Left ventricle myocardium inferior (tissue), 1 donor: ENCODE measurements around the gene PRDM2. TPM values are rescaled to one million over a fixed set of nuclear protein-coding genes. Genes with fewer than 3 reads are reported as not detected.
A peak's percentile ranks its signal among the peaks of the same experiment; 100 is the strongest.

Source experiments
- DNase-seq: peaks from one replicate; pipeline ENCODE4 v3.0.0-alpha.2; 2020
- H3K27ac ChIP-seq: fragments of 200-600 bp; replicated peaks from 2 replicates; pipeline ENCODE4 v1.8.0; 2021
- H3K27me3 ChIP-seq: fragments of 200-600 bp; 2 replicates; pipeline ENCODE4 v1.8.0; 2021; ENCODE audit warnings: low read depth
- H3K36me3 ChIP-seq: fragments of 200-600 bp; 2 replicates; pipeline ENCODE4 v1.8.0; 2021
- H3K4me1 ChIP-seq: fragments of 200-600 bp; 2 replicates; pipeline ENCODE4 v1.8.0; 2021
- H3K4me3 ChIP-seq: fragments of 200-600 bp; 2 replicates; pipeline ENCODE4 v1.8.0; 2021; ENCODE audit warnings: mild to moderate bottlenecking, moderate library complexity
- H3K9me3 ChIP-seq: fragments of 200-600 bp; replicated peaks from 2 replicates; pipeline ENCODE4 v1.8.0; 2021
- CTCF ChIP-seq: fragments of 200-600 bp; IDR thresholded peaks from 2 replicates; pipeline ENCODE4 v1.8.0; 2021; ENCODE audit warnings: antibody characterized with exemption, mild to moderate bottlenecking, borderline replicate concordance
- intact Hi-C: fragments of 100-400 bp; cut with micrococcal nuclease; formaldehyde crosslinking; loops from one replicate; pipeline ENCODE4 v1.11.0; 2022
- total RNA-seq: library from RNA; stranded (reverse); fragmentation: NEBNext Ultra II Directional; extraction: Animal tissue kit (Norgen Biotek cat#: 25700); gene quantifications from one replicate; pipeline ENCODE4 v1.2.1, GENCODE V29; 2021
- donor health status: DM: no; HTN: yes; CAD: no; lungs with severe emphysema.

PRDM2 gene
- total RNA-seq, 1 donor from 2014 or later, result 36.1 TPM

- Histone ChIP-seq H3K4me3 (peak overlapping the region; percentile 20), H3K27ac (no peak overlapping the region), H3K27me3 (no peaks in the 10 kb centered on the region), H3K9me3 (no peaks in the 10 kb centered on the region), H3K36me3 (no peaks in the 10 kb centered on the region), H3K4me1 (no peaks in the 10 kb centered on the region)
- DNase-seq, result no peak
- no peak for TF ChIP-seq CTCF
- intact Hi-C loops, result no loop called here
Measured at GRCh38 chr1:13730751-13731482, 30.9 kb downstream of the PRDM2 start.

GRCh38 chr1:13731897-13732296 is 31.9 kb downstream of the PRDM2 start:
- no peak overlapping the region for H3K4me3 ChIP-seq
- no peaks in the 10 kb centered on the region for H3K4me1 ChIP-seq
- no peak for TF ChIP-seq CTCF
- no peaks in the 10 kb centered on the region for H3K36me3 ChIP-seq
- no peak for DNase-seq
- no peak overlapping the region for H3K27ac ChIP-seq
- H3K9me3 ChIP-seq, result no peaks in the 10 kb centered on the region
- H3K27me3 ChIP-seq, result no peaks in the 10 kb centered on the region
- intact Hi-C loops, result no loop called here

GRCh38 chr1:13732971-13733667 is 33.1 kb downstream of the PRDM2 start:
- no peaks in the 10 kb centered on the region for H3K36me3 ChIP-seq
- DNase-seq, result no peak
- no peak overlapping the region for H3K4me3 ChIP-seq
- H3K27ac ChIP-seq, result no peak overlapping the region
- no peaks in the 10 kb centered on the region for H3K9me3 ChIP-seq
- TF ChIP-seq CTCF, result no peak
- no peaks in the 10 kb centered on the region for H3K27me3 ChIP-seq
- intact Hi-C loops, result no loop called here
- H3K4me1 ChIP-seq, result no peaks in the 10 kb centered on the region

DNA sequence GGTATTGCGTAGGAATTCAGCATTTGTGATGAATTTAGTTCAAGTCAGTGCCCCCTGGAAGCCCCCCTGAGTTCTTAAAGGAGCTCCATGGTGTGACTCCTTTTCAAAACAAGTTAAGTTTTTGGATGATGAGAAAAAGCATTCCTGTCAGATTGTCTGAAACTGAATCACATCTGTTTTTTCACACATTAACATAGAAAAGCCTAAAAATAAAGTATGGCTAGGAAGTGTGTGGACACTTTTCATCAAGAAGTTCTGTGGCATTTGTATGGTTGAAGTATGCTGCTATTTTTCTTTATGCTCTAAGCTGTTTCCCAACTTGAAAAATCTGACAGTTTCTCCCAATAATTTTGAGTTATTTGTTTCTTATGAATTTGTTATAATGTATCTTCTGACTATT is 33.7 kb downstream of the PRDM2 start:
- H3K27ac ChIP-seq, result no peak overlapping the region
- DNase-seq, result no peak
- no peaks in the 10 kb centered on the region for H3K36me3 ChIP-seq
- intact Hi-C loops, result no loop called here
- no peaks in the 10 kb centered on the region for H3K9me3 ChIP-seq
- H3K4me1 ChIP-seq, result no peaks in the 10 kb centered on the region
- H3K27me3 ChIP-seq, result no peaks in the 10 kb centered on the region
- no peak for TF ChIP-seq CTCF
- no peak overlapping the region for H3K4me3 ChIP-seq

DNA sequence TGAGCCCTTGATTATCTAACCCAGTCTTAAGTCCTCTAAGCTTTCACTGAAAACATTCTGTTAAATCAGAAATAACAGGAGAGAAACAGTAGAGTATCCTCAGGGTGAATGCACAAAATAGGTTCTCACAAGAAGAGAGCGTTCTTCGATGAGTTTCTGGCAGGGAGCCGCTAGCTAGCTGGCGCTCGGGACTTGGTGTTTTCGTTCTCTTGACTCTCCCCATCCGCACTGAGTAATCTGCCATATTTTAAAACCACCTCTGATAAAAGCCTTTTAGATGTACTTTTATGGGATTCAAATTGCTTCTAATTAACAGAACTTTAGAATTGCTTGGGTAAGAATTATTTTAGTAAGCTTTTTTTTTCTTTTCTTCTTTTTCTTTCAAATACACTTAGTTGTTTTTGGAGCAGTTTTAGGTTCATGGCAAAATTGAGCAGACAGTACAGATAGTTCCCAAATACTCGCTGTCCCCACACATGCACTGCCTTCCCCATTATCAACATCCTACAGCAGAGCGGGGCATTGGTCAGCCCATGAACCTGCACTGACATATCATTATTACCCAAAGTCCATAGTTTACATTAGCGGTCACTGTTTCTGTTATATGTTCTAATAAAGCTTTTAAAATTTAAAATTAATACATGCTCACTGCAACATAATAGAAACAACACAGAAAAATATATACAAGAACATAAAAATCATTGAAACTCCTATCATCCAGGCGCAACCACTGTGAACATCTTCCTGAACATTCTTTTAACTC is 35.4 kb downstream of the PRDM2 start:
- TF ChIP-seq CTCF, result no peak
- H3K36me3 ChIP-seq, result no peaks in the 10 kb centered on the region
- intact Hi-C loops, result no loop called here
- no peak for DNase-seq
- no peaks in the 10 kb centered on the region for H3K4me1 ChIP-seq
- H3K4me3 ChIP-seq, result no peak overlapping the region
- no peaks in the 10 kb centered on the region for H3K9me3 ChIP-seq
- no peaks in the 10 kb centered on the region for H3K27me3 ChIP-seq
- no peak overlapping the region for H3K27ac ChIP-seq
